Glutamatergic neuron (in vitro differentiated cells): Measurements from ENCODE around the gene SEC14L1. TPM values are rescaled to one million over a fixed set of nuclear protein-coding genes. Genes with fewer than 3 reads are reported as not detected.

Experiments
- DNase-seq: peaks from one replicate; pipeline ENCODE4 v3.0.0; 2022
- H3K27ac Mint-ChIP-seq: one replicate; pipeline ENCODE4 v1.8.0; 2020; ENCODE audit warnings: mild to moderate bottlenecking, mixed read lengths, inconsistent platforms; ENCODE audit not compliant: unreplicated experiment
- H3K27me3 Mint-ChIP-seq: one replicate; pipeline ENCODE4 v1.8.0; 2020; ENCODE audit warnings: mild to moderate bottlenecking, moderate library complexity, mixed read lengths, inconsistent platforms; ENCODE audit not compliant: unreplicated experiment
- H3K36me3 Mint-ChIP-seq: one replicate; pipeline ENCODE4 v1.8.0; 2020; ENCODE audit warnings: mild to moderate bottlenecking, mixed read lengths, inconsistent platforms; ENCODE audit not compliant: unreplicated experiment
- H3K4me1 Mint-ChIP-seq: one replicate; pipeline ENCODE4 v1.8.0; 2020; ENCODE audit warnings: mild to moderate bottlenecking, low read depth, mixed read lengths, inconsistent platforms; ENCODE audit not compliant: unreplicated experiment
- H3K4me3 Mint-ChIP-seq: one replicate; pipeline ENCODE4 v1.8.0; 2020; ENCODE audit warnings: mild to moderate bottlenecking, mixed read lengths, inconsistent platforms; ENCODE audit not compliant: unreplicated experiment
- H3K9me3 Mint-ChIP-seq: one replicate; pipeline ENCODE4 v1.8.0; 2020; ENCODE audit warnings: mild to moderate bottlenecking, moderate library complexity, mixed read lengths, inconsistent platforms; ENCODE audit not compliant: unreplicated experiment
- total RNA-seq: library from RNA; stranded (reverse); fragmentation: NEBNext Ultra II Directional; extraction: Animal tissue kit (Norgen Biotek cat#: 25700); gene quantifications from one replicate; pipeline ENCODE4 v1.2.1, GENCODE V29; 2021; ENCODE audit not compliant: unreplicated experiment
- TF ChIP-seq, protein P1 (sequence below): fragments of 200-600 bp; sonication (generic); IDR thresholded peaks from one replicate; pipeline ENCODE4 v1.5.0; 2021; ENCODE audit not compliant: partially characterized antibody, unreplicated experiment

SEC14L1 gene
- total RNA-seq, 1 donor from 2014 or later, result 104 TPM

DNA sequence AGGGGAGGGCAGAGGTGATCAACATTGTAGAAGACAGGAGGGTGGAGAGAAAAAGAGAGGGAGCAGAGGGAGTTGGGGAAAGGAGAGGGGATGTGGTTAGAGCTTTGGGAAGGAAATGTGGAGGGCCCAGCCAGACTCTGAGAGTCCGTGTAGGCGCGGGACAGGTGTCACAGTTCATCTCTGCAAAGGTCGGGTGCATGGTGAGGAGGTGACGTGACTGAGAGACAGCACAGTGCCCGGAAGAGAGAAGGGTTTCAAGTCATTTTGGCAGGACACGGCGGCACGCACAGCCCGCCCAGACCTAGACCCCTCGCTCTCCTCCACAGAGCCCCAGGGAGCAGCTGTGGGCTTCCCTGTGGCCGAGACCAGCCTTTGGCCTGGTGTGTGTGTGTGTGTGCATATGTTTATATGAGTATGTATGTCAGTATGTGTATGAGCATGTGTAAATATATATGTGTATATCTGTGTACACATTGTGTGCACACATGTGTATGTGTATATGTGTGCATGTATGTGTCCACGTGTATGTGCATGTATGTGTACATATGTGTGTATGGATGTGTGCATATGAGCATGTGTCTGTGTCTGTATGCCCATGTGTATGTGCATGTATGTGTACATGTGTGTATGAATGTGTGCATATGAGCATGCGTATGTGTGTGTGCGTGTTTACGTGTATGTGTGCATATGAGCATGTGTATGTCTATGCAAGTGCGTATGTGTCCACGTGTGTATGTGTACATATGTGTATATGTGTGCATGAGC is 104.6 kb downstream of the SEC14L1 start:
- no peak for DNase-seq
- Mint-ChIP-seq H3K27ac (no peak overlapping the region), H3K4me3 (no peak overlapping the region), H3K27me3 (peaks cover 15% of the 10 kb centered on the region), H3K9me3 (peaks cover 4% of the 10 kb centered on the region), H3K4me1 (peaks cover 5% of the 10 kb centered on the region), H3K36me3 (no peaks in the 10 kb centered on the region)
- TF ChIP-seq, protein P1, sequence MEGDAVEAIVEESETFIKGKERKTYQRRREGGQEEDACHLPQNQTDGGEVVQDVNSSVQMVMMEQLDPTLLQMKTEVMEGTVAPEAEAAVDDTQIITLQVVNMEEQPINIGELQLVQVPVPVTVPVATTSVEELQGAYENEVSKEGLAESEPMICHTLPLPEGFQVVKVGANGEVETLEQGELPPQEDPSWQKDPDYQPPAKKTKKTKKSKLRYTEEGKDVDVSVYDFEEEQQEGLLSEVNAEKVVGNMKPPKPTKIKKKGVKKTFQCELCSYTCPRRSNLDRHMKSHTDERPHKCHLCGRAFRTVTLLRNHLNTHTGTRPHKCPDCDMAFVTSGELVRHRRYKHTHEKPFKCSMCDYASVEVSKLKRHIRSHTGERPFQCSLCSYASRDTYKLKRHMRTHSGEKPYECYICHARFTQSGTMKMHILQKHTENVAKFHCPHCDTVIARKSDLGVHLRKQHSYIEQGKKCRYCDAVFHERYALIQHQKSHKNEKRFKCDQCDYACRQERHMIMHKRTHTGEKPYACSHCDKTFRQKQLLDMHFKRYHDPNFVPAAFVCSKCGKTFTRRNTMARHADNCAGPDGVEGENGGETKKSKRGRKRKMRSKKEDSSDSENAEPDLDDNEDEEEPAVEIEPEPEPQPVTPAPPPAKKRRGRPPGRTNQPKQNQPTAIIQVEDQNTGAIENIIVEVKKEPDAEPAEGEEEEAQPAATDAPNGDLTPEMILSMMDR, result no peak

DNA sequence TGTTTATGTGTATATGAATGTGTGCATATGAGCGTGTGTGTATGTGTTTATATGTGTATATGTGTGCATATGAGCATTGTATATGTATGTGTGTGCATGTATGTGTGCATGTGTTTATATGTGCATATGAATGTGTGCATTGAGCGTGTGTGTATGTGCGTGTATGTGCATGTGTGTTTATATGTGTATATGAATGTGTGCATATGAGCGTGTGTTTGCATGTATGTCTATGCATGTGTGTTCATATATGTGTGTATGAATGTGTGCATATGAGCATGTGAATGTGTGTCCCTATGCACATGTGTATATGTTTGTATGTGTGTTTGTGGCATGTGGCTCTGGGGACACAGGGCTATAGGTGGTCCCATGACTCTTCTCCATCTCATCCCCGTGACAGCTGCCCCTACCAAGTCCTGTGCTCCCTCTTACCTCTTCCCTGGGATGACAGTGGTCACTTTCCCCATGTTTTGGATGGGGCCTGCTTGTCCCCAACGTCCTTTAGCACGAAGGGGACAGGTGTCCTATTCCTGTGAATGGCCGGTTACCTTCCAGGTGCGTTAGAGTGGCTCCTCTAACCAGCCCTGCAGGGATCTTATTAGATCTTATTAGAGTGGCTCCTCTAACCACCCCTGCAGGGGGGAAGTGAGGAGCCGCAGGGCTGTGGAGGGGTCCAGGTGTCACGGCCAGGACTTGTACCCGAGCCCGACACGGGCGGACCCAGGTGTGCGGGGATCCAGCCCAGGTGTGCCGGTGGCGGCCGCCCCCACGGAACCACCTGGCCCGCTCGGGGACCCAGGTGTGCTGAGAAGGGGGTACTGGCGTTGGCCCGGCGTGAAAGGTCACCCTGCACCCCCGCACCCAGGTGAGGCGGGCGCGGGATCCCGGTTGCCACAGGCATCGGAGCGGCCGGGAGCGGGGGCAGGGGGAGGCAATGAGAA is 105.6 kb downstream of the SEC14L1 start:
- Mint-ChIP-seq H3K27ac (no peak overlapping the region), H3K4me1 (peaks cover 5% of the 10 kb centered on the region), H3K9me3 (peaks cover 4% of the 10 kb centered on the region), H3K36me3 (no peaks in the 10 kb centered on the region), H3K27me3 (peaks cover 15% of the 10 kb centered on the region), H3K4me3 (peak overlapping the region; percentile 57)
- no peak for DNase-seq
- TF ChIP-seq, protein P1, result no peak

DNA sequence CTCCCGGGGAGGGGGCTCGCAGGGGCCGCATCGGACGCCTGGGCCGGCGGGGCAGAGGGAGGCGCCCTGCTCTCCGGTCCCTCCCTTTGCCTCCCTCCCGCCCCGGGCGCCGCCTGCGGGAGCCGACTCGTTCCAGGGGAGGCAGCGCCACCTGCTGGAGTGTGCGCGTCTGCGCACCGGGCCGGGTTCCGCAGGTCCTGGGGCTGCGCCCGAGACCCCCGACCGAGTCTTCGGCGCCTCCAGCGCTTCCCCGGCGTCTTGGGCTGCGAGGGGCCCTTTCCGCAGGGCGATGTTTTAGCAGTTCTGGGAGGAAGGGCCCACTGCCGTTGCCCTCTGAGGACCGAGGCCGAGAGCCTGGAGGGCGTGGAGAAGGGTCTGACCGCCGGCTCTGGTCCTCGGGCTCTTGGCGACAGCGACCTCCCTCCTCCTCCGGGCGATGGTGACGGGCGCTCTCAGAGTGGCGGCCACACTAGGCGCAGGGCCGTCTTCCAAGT is 106.3 kb downstream of the SEC14L1 start:
- no peaks in the 10 kb centered on the region for H3K36me3 Mint-ChIP-seq
- peaks cover 4% of the 10 kb centered on the region for H3K9me3 Mint-ChIP-seq
- H3K27me3 Mint-ChIP-seq, result peaks cover 15% of the 10 kb centered on the region
- DNase-seq, result peak; percentile 96
- H3K4me1 Mint-ChIP-seq, result peaks cover 3% of the 10 kb centered on the region
- no peak overlapping the region for H3K27ac Mint-ChIP-seq
- H3K4me3 Mint-ChIP-seq, result peak overlapping the region; percentile 74
- TF ChIP-seq, protein P1, result peak; percentile 99

DNA sequence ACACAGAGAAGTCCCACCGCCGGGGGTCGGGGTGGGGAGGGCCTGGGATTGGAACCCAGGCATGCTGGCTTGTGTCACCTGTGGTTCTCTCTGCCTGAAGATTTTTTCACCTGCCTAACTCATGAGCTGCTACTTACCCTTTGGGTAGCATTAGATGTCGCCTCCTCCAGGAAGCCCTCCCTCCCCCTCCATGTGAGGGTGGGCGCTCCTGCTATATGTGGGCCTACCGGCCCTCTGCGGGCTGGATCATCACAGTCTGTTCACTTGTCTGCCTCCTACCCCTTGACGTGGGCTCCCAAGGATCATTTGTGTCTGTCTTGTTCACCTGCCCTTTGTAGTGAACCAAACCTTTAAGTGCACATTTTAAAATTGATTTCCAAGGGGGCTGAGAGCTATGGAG is 106.8 kb downstream of the SEC14L1 start:
- peak overlapping the region; percentile 74 for H3K4me3 Mint-ChIP-seq
- H3K9me3 Mint-ChIP-seq, result peaks cover 4% of the 10 kb centered on the region
- TF ChIP-seq, protein P1, result no peak
- H3K36me3 Mint-ChIP-seq, result no peaks in the 10 kb centered on the region
- H3K27me3 Mint-ChIP-seq, result peaks cover 15% of the 10 kb centered on the region
- H3K4me1 Mint-ChIP-seq, result peaks cover 3% of the 10 kb centered on the region
- H3K27ac Mint-ChIP-seq, result no peak overlapping the region
- DNase-seq, result no peak
